K562 (cell line): Measurements from ENCODE around the gene TMEM50B. TPM values are rescaled to one million over a fixed set of nuclear protein-coding genes. Genes with fewer than 3 reads are reported as not detected.

ENCODE experiments used
- ARID3A ChIP-seq: IDR thresholded peaks from 2 replicates; pipeline ENCODE4 v1.6.1; 2012; ENCODE audit warnings: low read depth, low read length, improper control_type of control experiment, borderline replicate concordance
- FOXK2 ChIP-seq, 2 experiments: fragments of 450-650 bp; IDR thresholded peaks in 1 of 2; conservative IDR thresholded peaks in 1 of 2; 2 replicates each; pipeline ENCODE4 v1.6.1; 2016; ENCODE audit warnings: low read depth in 2 of 2, mild to moderate bottlenecking in 1 of 2
- ID3 ChIP-seq, 2 experiments: fragments of 250-450 bp in 1 of 2; fragments of 450-650 bp in 1 of 2; sonication (Bioruptor Pico) in 1 of 2; IDR thresholded peaks; 2 replicates each; pipeline versions ENCODE4 v1.6.1 to v1.8.0; 2016 to 2021; ENCODE audit warnings: mild to moderate bottlenecking in 2 of 2, moderate library complexity in 2 of 2, missing compliant biosample characterization in 1 of 2, missing genetic modification characterization in 1 of 2
- MAZ ChIP-seq, 2 experiments: fragments of 450-650 bp in 1 of 2; sonication (generic) in 1 of 2; formaldehyde crosslinking; IDR thresholded peaks in 1 of 2; conservative IDR thresholded peaks in 1 of 2; 2 replicates each; pipeline versions ENCODE4 v1.4.0 to v1.5.0; 2020; ENCODE audit warnings: mild to moderate bottlenecking in 1 of 2, missing genetic modification reagents in 1 of 2
- MNT ChIP-seq, 2 experiments: fragments of 450-650 bp; conservative IDR thresholded peaks; 2 replicates each; pipeline ENCODE4 v1.6.1; 2017; ENCODE audit warnings: mild to moderate bottlenecking in 2 of 2, moderate library complexity in 2 of 2
- RAD51 ChIP-seq: fragments of 450-650 bp; IDR thresholded peaks from 2 replicates; pipeline ENCODE4 v1.7.1; 2016; ENCODE audit warnings: low read depth, mild to moderate bottlenecking, borderline replicate concordance
- RBM34 ChIP-seq: fragments of 200-400 bp; formaldehyde crosslinking; IDR thresholded peaks from 2 replicates; pipeline ENCODE4 v1.6.1; 2018; ENCODE audit warnings: low read length, borderline replicate concordance; ENCODE audit not compliant: insufficient read depth
- TSC22D4 ChIP-seq: fragments of 450-650 bp; IDR thresholded peaks from 2 replicates; pipeline ENCODE4 v1.6.1; 2016; ENCODE audit warnings: missing genetic modification characterization, missing biosample characterization, control low read depth
- ZNF561 ChIP-seq: fragments of 450-650 bp; formaldehyde crosslinking; conservative IDR thresholded peaks from 2 replicates; pipeline ENCODE4 v1.4.0; 2020; ENCODE audit warnings: mild to moderate bottlenecking, moderate library complexity
- polyA plus RNA-seq, 8 experiments: library from polyadenylated mRNA; depleted of rRNA in 4 of 8; stranded (reverse) in 5 of 8; unstranded in 3 of 8; fragments of >200 nt; fragmentation: Nextera tagmentation in 2 of 8; fragmentation: Illumina TruSeq in 1 of 8; extraction: Ambion mirVana in 2 of 8; extraction: Trizol in 1 of 8; gene quantifications; 2 replicates each; pipeline versions ENCODE4 v1.2.1 to v1.2.3, GENCODE V29; 2011 to 2014; ENCODE audit warnings: inconsistent platforms in 1 of 8, missing spikeins in 1 of 8
- total RNA-seq, 7 experiments: library from RNA; depleted of rRNA in 6 of 7; stranded (reverse); fragments of >200 nt in 6 of 7; fragmentation: Illumina TruSeq in 2 of 7; extraction: Trizol in 2 of 7; gene quantifications; 2 replicates each; pipeline versions ENCODE4 v1.2.1 to v1.2.3, GENCODE V29; 2011 to 2021; ENCODE audit warnings: low replicate concordance in 1 of 7
- TF ChIP-seq, protein P1 (sequence below): fragments of 250-450 bp; sonication (Bioruptor Pico); IDR thresholded peaks from 2 replicates; pipeline ENCODE4 v1.8.0; 2021; ENCODE audit warnings: moderate library complexity, mild to moderate bottlenecking, inconsistent platforms
- TF ChIP-seq, protein P2 (sequence below): fragments of 200-800 bp; sonication (Bioruptor generic); IDR thresholded peaks from 2 replicates; pipeline ENCODE4 v1.6.1; 2016; ENCODE audit warnings: missing genetic modification characterization, missing compliant biosample characterization

TMEM50B gene
- total and polyA plus RNA-seq, 9 of the 15 experiments (the other 6 are each of a cell fraction or from before 2014, with no cell fraction given) = 20.5 to 64.6 (median 28.9) TPM

- TF ChIP-seq MAZ (CRISPR knock-in tag; conservative IDR thresholded peaks at IDR 0.05 in 1 of 2, IDR thresholded peaks at IDR 0.05 in 1 of 2) (0 out of 4 replicates have a peak, but pooled peaks of 1 of the 2 experiments have one; percentile 22), ARID3A (no peak), RBM34 (no peak), ZNF561 (CRISPR knock-in tag) (no peak), RAD51 (no peak), FOXK2 (conservative IDR thresholded peaks at IDR 0.05 in 1 of 2, IDR thresholded peaks at IDR 0.05 in 1 of 2; ENCODE audit: low read depth in 2 of 2) (peak in 1 of 2 experiments; percentile 49; a peak in 3 of 4 replicates), ID3 (CRISPR knock-in tag; IDR thresholded peaks at IDR 0.05) (no peak), ID3 (tag; IDR thresholded peaks at IDR 0.05) (no peak), MNT (conservative IDR thresholded peaks at IDR 0.05) (0 out of 4 replicates have a peak, but pooled peaks have one; percentile 20 to 36), TSC22D4 (tag) (no peak)
- TF ChIP-seq, protein P1, sequence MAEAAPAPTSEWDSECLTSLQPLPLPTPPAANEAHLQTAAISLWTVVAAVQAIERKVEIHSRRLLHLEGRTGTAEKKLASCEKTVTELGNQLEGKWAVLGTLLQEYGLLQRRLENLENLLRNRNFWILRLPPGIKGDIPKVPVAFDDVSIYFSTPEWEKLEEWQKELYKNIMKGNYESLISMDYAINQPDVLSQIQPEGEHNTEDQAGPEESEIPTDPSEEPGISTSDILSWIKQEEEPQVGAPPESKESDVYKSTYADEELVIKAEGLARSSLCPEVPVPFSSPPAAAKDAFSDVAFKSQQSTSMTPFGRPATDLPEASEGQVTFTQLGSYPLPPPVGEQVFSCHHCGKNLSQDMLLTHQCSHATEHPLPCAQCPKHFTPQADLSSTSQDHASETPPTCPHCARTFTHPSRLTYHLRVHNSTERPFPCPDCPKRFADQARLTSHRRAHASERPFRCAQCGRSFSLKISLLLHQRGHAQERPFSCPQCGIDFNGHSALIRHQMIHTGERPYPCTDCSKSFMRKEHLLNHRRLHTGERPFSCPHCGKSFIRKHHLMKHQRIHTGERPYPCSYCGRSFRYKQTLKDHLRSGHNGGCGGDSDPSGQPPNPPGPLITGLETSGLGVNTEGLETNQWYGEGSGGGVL (CRISPR knock-in tag) = no peak
- TF ChIP-seq, protein P2, sequence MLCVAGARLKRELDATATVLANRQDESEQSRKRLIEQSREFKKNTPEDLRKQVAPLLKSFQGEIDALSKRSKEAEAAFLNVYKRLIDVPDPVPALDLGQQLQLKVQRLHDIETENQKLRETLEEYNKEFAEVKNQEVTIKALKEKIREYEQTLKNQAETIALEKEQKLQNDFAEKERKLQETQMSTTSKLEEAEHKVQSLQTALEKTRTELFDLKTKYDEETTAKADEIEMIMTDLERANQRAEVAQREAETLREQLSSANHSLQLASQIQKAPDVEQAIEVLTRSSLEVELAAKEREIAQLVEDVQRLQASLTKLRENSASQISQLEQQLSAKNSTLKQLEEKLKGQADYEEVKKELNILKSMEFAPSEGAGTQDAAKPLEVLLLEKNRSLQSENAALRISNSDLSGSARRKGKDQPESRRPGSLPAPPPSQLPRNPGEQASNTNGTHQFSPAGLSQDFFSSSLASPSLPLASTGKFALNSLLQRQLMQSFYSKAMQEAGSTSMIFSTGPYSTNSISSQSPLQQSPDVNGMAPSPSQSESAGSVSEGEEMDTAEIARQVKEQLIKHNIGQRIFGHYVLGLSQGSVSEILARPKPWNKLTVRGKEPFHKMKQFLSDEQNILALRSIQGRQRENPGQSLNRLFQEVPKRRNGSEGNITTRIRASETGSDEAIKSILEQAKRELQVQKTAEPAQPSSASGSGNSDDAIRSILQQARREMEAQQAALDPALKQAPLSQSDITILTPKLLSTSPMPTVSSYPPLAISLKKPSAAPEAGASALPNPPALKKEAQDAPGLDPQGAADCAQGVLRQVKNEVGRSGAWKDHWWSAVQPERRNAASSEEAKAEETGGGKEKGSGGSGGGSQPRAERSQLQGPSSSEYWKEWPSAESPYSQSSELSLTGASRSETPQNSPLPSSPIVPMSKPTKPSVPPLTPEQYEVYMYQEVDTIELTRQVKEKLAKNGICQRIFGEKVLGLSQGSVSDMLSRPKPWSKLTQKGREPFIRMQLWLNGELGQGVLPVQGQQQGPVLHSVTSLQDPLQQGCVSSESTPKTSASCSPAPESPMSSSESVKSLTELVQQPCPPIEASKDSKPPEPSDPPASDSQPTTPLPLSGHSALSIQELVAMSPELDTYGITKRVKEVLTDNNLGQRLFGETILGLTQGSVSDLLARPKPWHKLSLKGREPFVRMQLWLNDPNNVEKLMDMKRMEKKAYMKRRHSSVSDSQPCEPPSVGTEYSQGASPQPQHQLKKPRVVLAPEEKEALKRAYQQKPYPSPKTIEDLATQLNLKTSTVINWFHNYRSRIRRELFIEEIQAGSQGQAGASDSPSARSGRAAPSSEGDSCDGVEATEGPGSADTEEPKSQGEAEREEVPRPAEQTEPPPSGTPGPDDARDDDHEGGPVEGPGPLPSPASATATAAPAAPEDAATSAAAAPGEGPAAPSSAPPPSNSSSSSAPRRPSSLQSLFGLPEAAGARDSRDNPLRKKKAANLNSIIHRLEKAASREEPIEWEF (CRISPR knock-in tag) = no peak
Measured at GRCh38 chr21:33434770-33435360, 44.9 kb downstream of the TMEM50B start (continued).
